ENCODE data around the gene CERS6. TPM values are rescaled to one million over a fixed set of nuclear protein-coding genes. Genes with fewer than 3 reads are reported as not detected.

Gene CERS6
- total and polyA plus RNA-seq, 10 of the 15 experiments (the other 5 are each of a cell fraction or from before 2014, with no cell fraction given): 1.3 to 20.4 (median 14.1) TPM

DNA sequence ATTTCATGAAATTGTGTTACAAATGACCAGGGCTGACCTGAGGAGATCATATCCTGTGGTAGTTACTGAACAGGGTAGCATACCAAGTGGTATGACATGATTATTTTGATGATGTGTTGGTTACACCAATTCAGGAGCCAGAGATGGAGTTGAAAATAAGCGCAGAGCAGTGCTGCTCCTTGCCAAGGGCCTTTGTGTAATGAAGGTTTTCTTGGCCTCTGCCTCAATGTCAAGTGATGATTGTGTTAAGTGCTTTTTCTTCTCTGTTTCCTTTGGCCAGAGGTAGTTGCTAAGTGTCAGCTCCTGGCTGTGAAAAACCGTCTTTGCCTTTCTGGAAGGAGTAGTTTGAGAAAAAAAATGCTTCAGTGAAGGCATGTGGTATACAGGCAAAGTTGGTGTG lies 131.2 kb downstream of the CERS6 start:
- peaks cover 3% of the 10 kb centered on the region; the same call in 2 of the 3 replicates for H3K9me3 ChIP-seq (replicated peaks; ENCODE audit: control insufficient read depth, insufficient read depth, low read length)
- no peak overlapping the region for H3K27ac ChIP-seq (ENCODE audit: control insufficient read depth, insufficient read depth)
- ChIA-PET RAD21 (ENCODE audit: unreplicated experiment) (no interaction called here), CTCF (no interaction called here), SMC1A (ENCODE audit: uncharacterized antibody, unreplicated experiment) (no interaction called here), POLR2A (no interaction called here)
- 98% methylated on average over 2 of the region's 2 CpGs for WGBS (ENCODE audit: insufficient coverage, insufficient replicate concordance, low lambda C conversion rate, missing lambda C conversion rate)
- no TSS peak for BruUV-seq (replicated peaks)
- peaks cover 0 to 4% of the 10 kb centered on the region in 2 experiments; a peak in 1 of 4 replicates for H3K36me3 ChIP-seq (ENCODE audit: control insufficient read depth in 2 of 2, insufficient read depth in 2 of 2, low read length in 1 of 2)
- DNase-seq (ENCODE audit: low read depth, low spot score): no peak
- no peak overlapping the region for H2AFZ ChIP-seq (ENCODE audit: control insufficient read depth, low read depth, low read length)
- no peak for ATAC-seq
- H3K4me3 ChIP-seq: no peak overlapping the region
- H3K4me1 ChIP-seq (ENCODE audit: control insufficient read depth, insufficient read depth, low read length): peaks cover 33% of the 10 kb centered on the region
- no peak overlapping the region for H3K9ac ChIP-seq (ENCODE audit: control insufficient read depth, insufficient read depth, low read length)
- TF ChIP-seq ZNF207 (IDR thresholded peaks at IDR 0.05; ENCODE audit: borderline replicate concordance) (no peak), BHLHE40 (IDR thresholded peaks at IDR 0.05; ENCODE audit: borderline replicate concordance in 1 of 2, low read depth in 2 of 2, low read length in 1 of 2) (no peak), RB1 (IDR thresholded peaks at IDR 0.05; ENCODE audit: borderline replicate concordance) (no peak), MXI1 (IDR thresholded peaks at IDR 0.05; ENCODE audit: low read depth, low read length) (no peak), SMAD5 (IDR thresholded peaks at IDR 0.05; ENCODE audit: low read depth) (no peak), IRF4 (IDR thresholded peaks at IDR 0.05; ENCODE audit: low read depth, low read length) (no peak), NR2C1 (IDR thresholded peaks at IDR 0.05) (no peak)
- TF ChIP-seq, protein P1, sequence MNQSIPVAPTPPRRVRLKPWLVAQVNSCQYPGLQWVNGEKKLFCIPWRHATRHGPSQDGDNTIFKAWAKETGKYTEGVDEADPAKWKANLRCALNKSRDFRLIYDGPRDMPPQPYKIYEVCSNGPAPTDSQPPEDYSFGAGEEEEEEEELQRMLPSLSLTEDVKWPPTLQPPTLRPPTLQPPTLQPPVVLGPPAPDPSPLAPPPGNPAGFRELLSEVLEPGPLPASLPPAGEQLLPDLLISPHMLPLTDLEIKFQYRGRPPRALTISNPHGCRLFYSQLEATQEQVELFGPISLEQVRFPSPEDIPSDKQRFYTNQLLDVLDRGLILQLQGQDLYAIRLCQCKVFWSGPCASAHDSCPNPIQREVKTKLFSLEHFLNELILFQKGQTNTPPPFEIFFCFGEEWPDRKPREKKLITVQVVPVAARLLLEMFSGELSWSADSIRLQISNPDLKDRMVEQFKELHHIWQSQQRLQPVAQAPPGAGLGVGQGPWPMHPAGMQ (IDR thresholded peaks at IDR 0.05; ENCODE audit: borderline replicate concordance): no peak
- TF ChIP-seq, protein P2, sequence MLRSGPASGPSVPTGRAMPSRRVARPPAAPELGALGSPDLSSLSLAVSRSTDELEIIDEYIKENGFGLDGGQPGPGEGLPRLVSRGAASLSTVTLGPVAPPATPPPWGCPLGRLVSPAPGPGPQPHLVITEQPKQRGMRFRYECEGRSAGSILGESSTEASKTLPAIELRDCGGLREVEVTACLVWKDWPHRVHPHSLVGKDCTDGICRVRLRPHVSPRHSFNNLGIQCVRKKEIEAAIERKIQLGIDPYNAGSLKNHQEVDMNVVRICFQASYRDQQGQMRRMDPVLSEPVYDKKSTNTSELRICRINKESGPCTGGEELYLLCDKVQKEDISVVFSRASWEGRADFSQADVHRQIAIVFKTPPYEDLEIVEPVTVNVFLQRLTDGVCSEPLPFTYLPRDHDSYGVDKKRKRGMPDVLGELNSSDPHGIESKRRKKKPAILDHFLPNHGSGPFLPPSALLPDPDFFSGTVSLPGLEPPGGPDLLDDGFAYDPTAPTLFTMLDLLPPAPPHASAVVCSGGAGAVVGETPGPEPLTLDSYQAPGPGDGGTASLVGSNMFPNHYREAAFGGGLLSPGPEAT (IDR thresholded peaks at IDR 0.05; ENCODE audit: low read depth): no peak
- intact Hi-C loops (cut with micrococcal nuclease; ENCODE audit: unreplicated experiment): no loop called here
- in situ Hi-C loops (cut with MboI): no loop called here
- FAIRE-seq: no peak
- H3K4me2 ChIP-seq (ENCODE audit: control insufficient read depth, insufficient read depth): no peak overlapping the region
- peaks cover 31% of the 10 kb centered on the region for H3K79me2 ChIP-seq (ENCODE audit: control insufficient read depth, insufficient read depth, low read length)
- H4K20me1 ChIP-seq (ENCODE audit: control insufficient read depth, insufficient read depth): no peaks in the 10 kb centered on the region; the same call in 1 of the 2 replicates
- H3K27me3 ChIP-seq (replicated peaks in 1 of 2; ENCODE audit: control insufficient read depth in 2 of 2, insufficient read depth in 2 of 2, low read length in 1 of 2): no peaks in the 10 kb centered on the region

Data from GM12878 (cell line).